Measurements from ENCODE around the gene VWA5B2.
A peak's percentile ranks its signal among the peaks of the same experiment; 100 is the strongest.

GRCh38 chr3:184284696-184285095 lies 55.3 kb downstream of the VWA5B2 start:
- TF ChIP-seq POLR2A (IDR thresholded peaks at IDR 0.05; ENCODE audit: extremely low read depth, insufficient read length) = no peak
- TF ChIP-seq CTCF (IDR thresholded peaks at IDR 0.05; ENCODE audit: low read depth, low read length) = peak; percentile 57
- TF ChIP-seq MYC (IDR thresholded peaks at IDR 0.05; ENCODE audit: low read depth, low read length) = no peak
- no peak for TF ChIP-seq MAX (IDR thresholded peaks at IDR 0.05; ENCODE audit: low read depth, low read length)
